Mesenchymal stem cell (in vitro differentiated cells and primary cell): ENCODE data around the gene UPK3A.
"Not testable (repeated sequence)": the region's sequence is repeated elsewhere in the genome, so short reads cannot be mapped to it uniquely, and the experiment has no call there.

ENCODE experiments used
- DNase-seq: peaks from one replicate; pipeline ENCODE4 v3.0.0-alpha.2; 2013
- H2AFZ ChIP-seq: one replicate; pipeline ENCODE4 v1.6.1; 2013; ENCODE audit warnings: low read depth, mild to moderate bottlenecking, control low read depth, inconsistent platforms, low read length, moderate library complexity
- H2AK5ac ChIP-seq: 2 replicates; pipeline ENCODE4 v1.6.1; 2013; ENCODE audit warnings: low read length, moderate library complexity, mild to moderate bottlenecking, inconsistent platforms; ENCODE audit not compliant: severe bottlenecking
- H2BK120ac ChIP-seq: one replicate; pipeline ENCODE4 v1.6.1; 2013; ENCODE audit warnings: low read depth, mild to moderate bottlenecking, inconsistent platforms, low read length, moderate library complexity
- H2BK12ac ChIP-seq, 2 experiments: one replicate each; pipeline ENCODE4 v1.6.1; 2013; ENCODE audit warnings: inconsistent platforms in 2 of 2, low read length in 2 of 2, mild to moderate bottlenecking in 2 of 2, moderate library complexity in 2 of 2, control low read depth in 1 of 2
- H2BK15ac ChIP-seq: one replicate; pipeline ENCODE4 v1.6.1; 2013; ENCODE audit warnings: mild to moderate bottlenecking, low read depth, inconsistent platforms; ENCODE audit not compliant: poor library complexity, severe bottlenecking
- H2BK5ac ChIP-seq: 2 replicates; pipeline ENCODE4 v1.6.1; 2013; ENCODE audit warnings: low read depth, mild to moderate bottlenecking, low read length, control low read depth, inconsistent platforms; ENCODE audit not compliant: poor library complexity, severe bottlenecking
- H3K14ac ChIP-seq, 2 experiments: one replicate each; pipeline ENCODE4 v1.6.1; 2013; ENCODE audit warnings: inconsistent platforms in 2 of 2, low read length in 2 of 2, control low read depth in 1 of 2, mild to moderate bottlenecking in 1 of 2, moderate library complexity in 1 of 2
- H3K18ac ChIP-seq, 2 experiments: one replicate each; pipeline ENCODE4 v1.6.1; 2013; ENCODE audit warnings: inconsistent platforms in 2 of 2, low read length in 2 of 2, control low read depth in 1 of 2, low read depth in 1 of 2, mild to moderate bottlenecking in 1 of 2
- H3K23ac ChIP-seq, 2 experiments: one replicate each; pipeline ENCODE4 v1.6.1; 2013; ENCODE audit warnings: inconsistent platforms in 2 of 2, low read length in 2 of 2, mild to moderate bottlenecking in 2 of 2, moderate library complexity in 2 of 2, control low read depth in 1 of 2
- H3K27ac ChIP-seq: 2 replicates; pipeline ENCODE4 v1.5.1; 2013; ENCODE audit warnings: mild to moderate bottlenecking, moderate library complexity, low read length, control low read depth, inconsistent platforms; ENCODE audit not compliant: poor library complexity, severe bottlenecking
- H3K27me3 ChIP-seq, 2 experiments: 2 replicates each; pipeline versions ENCODE4 v1.6.1 to v1.7.0; 2013; ENCODE audit warnings: low read length in 2 of 2, mild to moderate bottlenecking in 2 of 2, moderate library complexity in 2 of 2, control low read depth in 1 of 2, inconsistent platforms in 1 of 2; ENCODE audit not compliant: control insufficient read depth in 1 of 2, insufficient read depth in 1 of 2
- H3K36me3 ChIP-seq, 2 experiments: 2 replicates each; pipeline versions ENCODE4 v1.6.1 to v1.7.0; 2013; ENCODE audit warnings: low read length in 2 of 2, control low read depth in 1 of 2, inconsistent platforms in 1 of 2, low read depth in 1 of 2, mild to moderate bottlenecking in 1 of 2; ENCODE audit not compliant: insufficient read depth in 2 of 2, control insufficient read depth in 1 of 2
- H3K4ac ChIP-seq, 2 experiments: one replicate each; pipeline ENCODE4 v1.6.1; 2013; ENCODE audit warnings: inconsistent platforms in 2 of 2, low read length in 2 of 2, mild to moderate bottlenecking in 2 of 2, moderate library complexity in 2 of 2, control low read depth in 1 of 2, low read depth in 1 of 2
- H3K4me1 ChIP-seq: 2 replicates; pipeline ENCODE4 v1.6.1; 2013; ENCODE audit warnings: low read depth, low read length, control low read depth; ENCODE audit not compliant: control insufficient read depth, insufficient read depth
- H3K4me2 ChIP-seq: 2 replicates; pipeline ENCODE4 v1.6.1; 2013; ENCODE audit warnings: low read length, mild to moderate bottlenecking, inconsistent platforms; ENCODE audit not compliant: poor library complexity, severe bottlenecking
- H3K4me3 ChIP-seq, 2 experiments: 2 replicates each; pipeline versions ENCODE4 v1.5.1 to v1.7.0; 2013; ENCODE audit warnings: low read length in 2 of 2, mild to moderate bottlenecking in 2 of 2, control low read depth in 1 of 2, low read depth in 1 of 2; ENCODE audit not compliant: insufficient read depth in 1 of 2
- H3K79me1 ChIP-seq: replicated peaks from 2 replicates; pipeline ENCODE4 v1.6.1; 2013; ENCODE audit warnings: mild to moderate bottlenecking, control low read depth, low read length, inconsistent platforms; ENCODE audit not compliant: poor library complexity, severe bottlenecking
- H3K9ac ChIP-seq: 2 replicates; pipeline ENCODE4 v1.7.0; 2013; ENCODE audit warnings: mild to moderate bottlenecking, low read length, moderate library complexity
- H3K9me3 ChIP-seq: 2 replicates; pipeline ENCODE4 v1.7.0; 2013; ENCODE audit warnings: mild to moderate bottlenecking, low read length; ENCODE audit not compliant: control insufficient read depth
- H4K8ac ChIP-seq: one replicate; pipeline ENCODE4 v1.6.1; 2013; ENCODE audit warnings: inconsistent platforms, mild to moderate bottlenecking, low read length, moderate library complexity
- H4K91ac ChIP-seq: one replicate; pipeline ENCODE4 v1.6.1; 2013; ENCODE audit warnings: mild to moderate bottlenecking, low read length, inconsistent platforms
- WGBS: methylation state at CpG from one replicate; pipeline ENCODE4 v1.1.7; 2013; ENCODE audit warnings: mixed read lengths; 5-methylcytosine and 5-hydroxymethylcytosine counted together

UPK3A gene

GRCh38 chr22:45295004-45295403 is 10.3 kb downstream of the UPK3A start:
- not testable (repeated sequence) for H3K79me1 ChIP-seq, H3K4ac ChIP-seq, H4K8ac ChIP-seq, H3K14ac ChIP-seq, H2AFZ ChIP-seq, H3K27ac ChIP-seq, H3K4me3 ChIP-seq, H2BK5ac ChIP-seq, H4K91ac ChIP-seq, H3K36me3 ChIP-seq, H3K18ac ChIP-seq, H2BK12ac ChIP-seq, DNase-seq, H2BK15ac ChIP-seq, H3K9ac ChIP-seq, H3K4me2 ChIP-seq, H3K9me3 ChIP-seq, H2AK5ac ChIP-seq, H2BK120ac ChIP-seq
- Histone ChIP-seq H3K27me3 (peaks cover 12 to 55% of the 10 kb centered on the region in 2 experiments), H3K23ac (peak overlapping the region in 1 of 2 experiments; percentile 18), H3K4me1 (peaks cover 11% of the 10 kb centered on the region)
- 92% methylated on average over 6 of the region's 6 CpGs for WGBS

- Histone ChIP-seq H2BK120ac (no peak overlapping the region), H2BK5ac (no peak overlapping the region), H3K9ac (no peak overlapping the region), H3K4me3 (no peak overlapping the region), H3K23ac (no peak overlapping the region), H4K91ac (no peak overlapping the region), H2AFZ (no peak overlapping the region), H3K18ac (no peak overlapping the region), H2BK15ac (no peak overlapping the region), H3K4me1 (peaks cover 8% of the 10 kb centered on the region), H3K27me3 (peaks cover 12 to 50% of the 10 kb centered on the region in 2 experiments), H3K27ac (no peak overlapping the region), H3K4ac (no peak overlapping the region), H3K4me2 (no peak overlapping the region), H3K14ac (no peak overlapping the region), H3K36me3 (no peaks in the 10 kb centered on the region), H3K9me3 (no peaks in the 10 kb centered on the region), H2BK12ac (no peak overlapping the region), H3K79me1 (no peaks in the 10 kb centered on the region), H2AK5ac (no peak overlapping the region), H4K8ac (no peak overlapping the region)
- 92% methylated on average over 9 of the region's 9 CpGs for WGBS
- DNase-seq, result no peak
Observed at GRCh38 chr22:45295492-45295891, 10.7 kb downstream of the UPK3A start.

DNA sequence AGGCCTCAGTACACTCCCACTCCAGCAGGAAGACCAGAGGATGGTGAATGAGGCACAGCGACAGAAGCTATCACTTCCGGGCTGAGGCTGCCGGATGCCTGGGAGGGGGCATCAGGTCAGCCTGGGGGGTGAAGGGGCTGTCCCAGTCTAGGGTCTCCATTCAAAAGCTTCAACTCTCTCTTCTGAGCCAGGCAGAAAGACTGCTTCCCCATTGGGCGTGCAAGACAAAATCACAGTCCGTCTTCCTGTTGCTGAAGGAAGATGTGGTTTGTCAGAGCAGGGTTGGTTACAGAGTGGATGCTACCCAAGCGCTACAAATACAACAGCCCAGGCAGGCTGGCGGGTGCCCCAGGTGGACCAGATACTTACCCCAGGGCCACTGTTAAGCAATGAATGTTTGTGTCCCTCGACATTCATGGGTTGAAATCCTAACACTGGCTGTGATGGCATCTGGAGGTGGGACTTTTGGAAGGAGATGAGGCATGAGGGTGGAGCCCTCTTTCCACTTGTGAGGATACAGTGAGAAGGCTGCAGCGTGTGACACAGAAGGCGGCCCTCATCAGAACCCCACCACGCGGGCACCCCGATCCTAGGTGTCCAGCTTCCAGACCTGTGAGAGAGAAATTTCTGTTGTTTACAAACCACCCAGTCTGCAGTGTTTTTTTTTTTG is 12.0 kb downstream of the UPK3A start:
- no peak for DNase-seq
- Histone ChIP-seq H2AFZ (no peak overlapping the region), H2BK120ac (no peak overlapping the region), H3K4me1 (no peaks in the 10 kb centered on the region), H2BK5ac (no peak overlapping the region), H3K9ac (no peak overlapping the region), H2BK12ac (no peak overlapping the region), H3K27me3 (peaks cover 11 to 40% of the 10 kb centered on the region in 2 experiments), H3K14ac (no peak overlapping the region), H3K79me1 (no peaks in the 10 kb centered on the region), H3K18ac (no peak overlapping the region), H3K27ac (no peak overlapping the region), H3K4ac (no peak overlapping the region), H3K23ac (no peak overlapping the region), H4K8ac (no peak overlapping the region), H3K4me2 (no peak overlapping the region), H3K36me3 (no peaks in the 10 kb centered on the region), H2AK5ac (no peak overlapping the region), H2BK15ac (no peak overlapping the region), H4K91ac (no peak overlapping the region), H3K4me3 (no peak overlapping the region), H3K9me3 (no peaks in the 10 kb centered on the region)
- WGBS, result 92% methylated on average over 12 of the region's 13 CpGs

- DNase-seq, result no peak
Observed at GRCh38 chr22:45298934-45299505, 14.3 kb downstream of the UPK3A start.

More at GRCh38 chr22:45298934-45299505, 14.3 kb downstream of the UPK3A start:
- WGBS, result 75% methylated on average over 13 of the region's 15 CpGs
- Histone ChIP-seq H3K27me3 (peaks cover 4 to 18% of the 10 kb centered on the region in 2 experiments), H3K79me1 (no peaks in the 10 kb centered on the region), H3K4ac (no peak overlapping the region), H3K14ac (no peak overlapping the region), H3K27ac (no peak overlapping the region), H2BK120ac (no peak overlapping the region), H3K18ac (no peak overlapping the region), H2BK5ac (no peak overlapping the region), H3K9ac (no peak overlapping the region), H3K23ac (no peak overlapping the region), H4K8ac (no peak overlapping the region), H3K4me2 (no peak overlapping the region), H2AK5ac (no peak overlapping the region), H3K36me3 (no peaks in the 10 kb centered on the region), H3K4me1 (no peaks in the 10 kb centered on the region), H2BK12ac (no peak overlapping the region), H2AFZ (no peak overlapping the region), H4K91ac (no peak overlapping the region), H2BK15ac (no peak overlapping the region), H3K4me3 (no peak overlapping the region), H3K9me3 (no peaks in the 10 kb centered on the region)
